Measurements from ENCODE around the gene ADAM8. TPM values are rescaled to one million over a fixed set of nuclear protein-coding genes. Genes with fewer than 3 reads are reported as not detected.

The ADAM8 gene
- total RNA-seq, 5 donors from 2014 or later (not counting 1 experiment from before 2014, with no cell fraction given) = 80.5 to 142 (median 107) TPM

DNA sequence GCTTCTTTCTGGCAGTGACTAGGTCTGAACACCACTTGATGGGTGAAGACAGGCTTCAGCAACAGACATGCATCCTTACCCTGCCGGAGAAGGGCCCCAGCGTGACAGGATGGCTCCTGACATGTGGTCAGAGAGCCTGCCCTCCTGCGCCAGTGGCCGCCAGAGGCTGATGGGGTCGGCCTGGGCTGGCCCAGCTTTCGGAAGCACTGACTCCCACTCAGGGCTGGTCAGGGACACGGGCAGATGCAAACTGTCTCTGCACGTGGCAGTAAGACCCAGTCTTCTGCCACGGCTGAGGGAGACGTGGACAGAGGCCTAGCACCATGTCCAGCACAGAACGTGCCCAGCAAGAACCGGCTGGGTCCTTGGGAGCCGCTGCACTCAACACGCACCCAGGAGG, 21.8 kb upstream of the ADAM8 start:
- Mint-ChIP-seq H3K27me3 (no peaks in the 10 kb centered on the region), H3K4me3 (no peak overlapping the region), H3K27ac (no peak overlapping the region), H3K9me3 (no peaks in the 10 kb centered on the region), H3K36me3 (peaks cover 62% of the 10 kb centered on the region), H3K4me1 (peaks cover 2 to 6% (median 5%) of the 10 kb centered on the region in 3 donors)
- DNase-seq = no peak
- no peaks in the 10 kb centered on the region for H3K27me3 ChIP-seq (replicated peaks in 1 of 2; ENCODE audit: control insufficient read depth in 2 of 2, extremely low read depth in 1 of 2, insufficient read depth in 2 of 2, low read length in 1 of 2)
- H3K4me1 ChIP-seq (ENCODE audit: control insufficient read depth in 1 of 2, extremely low read depth in 1 of 2, insufficient read depth in 2 of 2, low read length in 2 of 2) = peaks cover 0 to 11% of the 10 kb centered on the region in 2 experiments
- CTCF ChIA-PET = no interaction called here
- 96% methylated on average over 14 of the region's 14 CpGs for WGBS (ENCODE audit: insufficient coverage)
- no peak overlapping the region for H3K27ac ChIP-seq (ENCODE audit: low read length)
- no peak for ATAC-seq (replicated peaks in 1 of 4)
- no peaks in the 10 kb centered on the region for H3K9me3 ChIP-seq
- peaks cover 48 to 84% of the 10 kb centered on the region in 2 donors for H3K36me3 ChIP-seq (ENCODE audit: control insufficient read depth in 2 of 2, extremely low read depth in 1 of 2, insufficient read depth in 1 of 2, low read length in 1 of 2)
- H3K4me3 ChIP-seq (ENCODE audit: control insufficient read depth in 1 of 2, extremely low read depth in 1 of 2, low read length in 1 of 2) = no peak overlapping the region
- POLR2A ChIA-PET = no interaction called here

- peaks cover 0 to 5% of the 10 kb centered on the region in 2 experiments for H3K4me1 ChIP-seq (ENCODE audit: control insufficient read depth in 1 of 2, extremely low read depth in 1 of 2, insufficient read depth in 2 of 2, low read length in 2 of 2)
- DNase-seq (no peak), ATAC-seq (replicated peaks in 1 of 4) (no peak)
- WGBS (ENCODE audit: insufficient coverage) = 100% methylated on average over 9 of the region's 10 CpGs
- no peaks in the 10 kb centered on the region for H3K9me3 Mint-ChIP-seq
- H3K4me1 Mint-ChIP-seq = peaks cover 0 to 2% (median 2%) of the 10 kb centered on the region in 3 donors
- no peak overlapping the region for H3K4me3 Mint-ChIP-seq
- no peaks in the 10 kb centered on the region for H3K27me3 Mint-ChIP-seq
- H3K27me3 ChIP-seq (replicated peaks in 1 of 2; ENCODE audit: control insufficient read depth in 2 of 2, extremely low read depth in 1 of 2, insufficient read depth in 2 of 2, low read length in 1 of 2) = no peaks in the 10 kb centered on the region
- H3K27ac ChIP-seq (ENCODE audit: low read length) = no peak overlapping the region
- peaks cover 57% of the 10 kb centered on the region for H3K36me3 Mint-ChIP-seq
- POLR2A ChIA-PET = no interaction called here
- no peaks in the 10 kb centered on the region for H3K9me3 ChIP-seq
- H3K4me3 ChIP-seq (ENCODE audit: control insufficient read depth in 1 of 2, extremely low read depth in 1 of 2, low read length in 1 of 2) = no peak overlapping the region
- H3K36me3 ChIP-seq (ENCODE audit: control insufficient read depth in 2 of 2, extremely low read depth in 1 of 2, insufficient read depth in 1 of 2, low read length in 1 of 2) = peaks cover 55 to 92% of the 10 kb centered on the region in 2 donors
- H3K27ac Mint-ChIP-seq = no peak overlapping the region
- CTCF ChIA-PET = no interaction called here
These were observed 20.8 kb upstream of the ADAM8 start for GRCh38 chr10:133297504-133297903.

- 97% methylated on average over 38 of the region's 42 CpGs for WGBS (ENCODE audit: insufficient coverage)
- Mint-ChIP-seq H3K4me1 (no peaks in the 10 kb centered on the region), H3K4me3 (no peak overlapping the region), H3K27ac (no peak overlapping the region), H3K36me3 (peaks cover 53% of the 10 kb centered on the region), H3K9me3 (no peaks in the 10 kb centered on the region), H3K27me3 (no peaks in the 10 kb centered on the region)
- no peaks in the 10 kb centered on the region for H3K4me1 ChIP-seq (ENCODE audit: control insufficient read depth in 1 of 2, extremely low read depth in 1 of 2, insufficient read depth in 2 of 2, low read length in 2 of 2)
- H3K4me3 ChIP-seq (ENCODE audit: control insufficient read depth in 1 of 2, extremely low read depth in 1 of 2, low read length in 1 of 2) = no peak overlapping the region
- ATAC-seq (replicated peaks in 1 of 4) = no peak
- H3K36me3 ChIP-seq (ENCODE audit: control insufficient read depth in 2 of 2, extremely low read depth in 1 of 2, insufficient read depth in 1 of 2, low read length in 1 of 2) = peaks cover 52 to 86% of the 10 kb centered on the region in 2 donors
- H3K9me3 ChIP-seq = no peaks in the 10 kb centered on the region
- H3K27me3 ChIP-seq (replicated peaks in 1 of 2; ENCODE audit: control insufficient read depth in 2 of 2, extremely low read depth in 1 of 2, insufficient read depth in 2 of 2, low read length in 1 of 2) = no peaks in the 10 kb centered on the region
- POLR2A ChIA-PET = no interaction called here
- H3K27ac ChIP-seq (ENCODE audit: low read length) = no peak overlapping the region
- CTCF ChIA-PET = interaction anchor here in 1 of 2 donors (0.7 kb wide), 1 partner anchor 643 kb away, joined by 4 read pairs; no protein-coding TSS in a partner anchor
- DNase-seq = no peak
These were observed 19.0 kb upstream of the ADAM8 start for GRCh38 chr10:133295426-133296320.

DNA sequence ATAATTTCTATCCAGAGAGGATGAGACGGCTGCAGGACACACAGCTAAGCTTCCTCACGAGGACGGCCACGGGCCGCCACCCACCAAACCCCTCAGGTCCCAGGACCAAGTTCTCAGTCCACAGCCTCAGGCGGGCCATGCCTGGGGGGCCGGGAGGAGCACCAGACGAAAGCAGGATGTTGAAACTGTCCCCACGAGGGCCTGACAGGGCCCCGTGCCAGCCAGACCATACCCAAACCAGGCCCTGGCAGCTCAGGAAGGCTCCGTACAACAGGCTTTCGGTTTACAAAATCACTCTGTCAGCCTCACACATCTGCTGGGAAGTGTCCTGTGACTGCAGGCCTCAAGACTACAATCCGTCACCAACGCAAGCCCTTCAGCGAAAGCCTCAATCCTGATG, 17.5 kb upstream of the ADAM8 start:
- Histone ChIP-seq H3K27ac (ENCODE audit: low read length) (no peak overlapping the region), H3K36me3 (ENCODE audit: control insufficient read depth in 2 of 2, extremely low read depth in 1 of 2, insufficient read depth in 1 of 2, low read length in 1 of 2) (peaks cover 52 to 83% of the 10 kb centered on the region in 2 donors), H3K4me1 (ENCODE audit: control insufficient read depth in 1 of 2, extremely low read depth in 1 of 2, insufficient read depth in 2 of 2, low read length in 2 of 2) (no peaks in the 10 kb centered on the region), H3K9me3 (no peaks in the 10 kb centered on the region), H3K27me3 (replicated peaks in 1 of 2; ENCODE audit: control insufficient read depth in 2 of 2, extremely low read depth in 1 of 2, insufficient read depth in 2 of 2, low read length in 1 of 2) (no peaks in the 10 kb centered on the region), H3K4me3 (ENCODE audit: control insufficient read depth in 1 of 2, extremely low read depth in 1 of 2, low read length in 1 of 2) (no peak overlapping the region)
- Mint-ChIP-seq H3K9me3 (no peaks in the 10 kb centered on the region), H3K36me3 (peaks cover 50% of the 10 kb centered on the region), H3K4me3 (no peak overlapping the region), H3K27ac (no peak overlapping the region), H3K27me3 (no peaks in the 10 kb centered on the region), H3K4me1 (no peaks in the 10 kb centered on the region)
- ATAC-seq (replicated peaks in 1 of 4) = no peak
- 95% methylated on average over 14 of the region's 15 CpGs for WGBS (ENCODE audit: insufficient coverage)
- CTCF ChIA-PET = no interaction called here
- DNase-seq = no peak
- POLR2A ChIA-PET = no interaction called here

- Histone ChIP-seq H3K4me1 (ENCODE audit: control insufficient read depth in 1 of 2, extremely low read depth in 1 of 2, insufficient read depth in 2 of 2, low read length in 2 of 2) (no peaks in the 10 kb centered on the region), H3K4me3 (ENCODE audit: control insufficient read depth in 1 of 2, extremely low read depth in 1 of 2, low read length in 1 of 2) (no peak overlapping the region), H3K27ac (ENCODE audit: low read length) (no peak overlapping the region), H3K27me3 (replicated peaks in 1 of 2; ENCODE audit: control insufficient read depth in 2 of 2, extremely low read depth in 1 of 2, insufficient read depth in 2 of 2, low read length in 1 of 2) (no peaks in the 10 kb centered on the region), H3K36me3 (ENCODE audit: control insufficient read depth in 2 of 2, extremely low read depth in 1 of 2, insufficient read depth in 1 of 2, low read length in 1 of 2) (peaks cover 47 to 83% of the 10 kb centered on the region in 2 donors), H3K9me3 (no peaks in the 10 kb centered on the region)
- H3K4me3 Mint-ChIP-seq = no peak overlapping the region
- H3K27me3 Mint-ChIP-seq = no peaks in the 10 kb centered on the region
- DNase-seq = no peak
- ChIA-PET CTCF (no interaction called here), POLR2A (no interaction called here)
- no peaks in the 10 kb centered on the region for H3K9me3 Mint-ChIP-seq
- WGBS (ENCODE audit: insufficient coverage) = 96% methylated on average over 8 of the region's 10 CpGs
- no peak overlapping the region for H3K27ac Mint-ChIP-seq
- no peak for ATAC-seq (replicated peaks in 1 of 4)
- H3K4me1 Mint-ChIP-seq = no peaks in the 10 kb centered on the region
- peaks cover 50% of the 10 kb centered on the region for H3K36me3 Mint-ChIP-seq
These were observed 17.1 kb upstream of the ADAM8 start for GRCh38 chr10:133293810-133294119.

GRCh38 chr10:133292919-133293809, 16.5 kb upstream of the ADAM8 start:
- ATAC-seq (replicated peaks in 1 of 4) (no peak), DNase-seq (no peak)
- WGBS (ENCODE audit: insufficient coverage) = 95% methylated on average over 38 of the region's 38 CpGs
- H3K4me3 ChIP-seq (ENCODE audit: control insufficient read depth in 1 of 2, extremely low read depth in 1 of 2, low read length in 1 of 2) = no peak overlapping the region
- no peaks in the 10 kb centered on the region for H3K9me3 ChIP-seq
- POLR2A ChIA-PET = no interaction called here
- no peak overlapping the region for H3K4me3 Mint-ChIP-seq
- H3K36me3 ChIP-seq (ENCODE audit: control insufficient read depth in 2 of 2, extremely low read depth in 1 of 2, insufficient read depth in 1 of 2, low read length in 1 of 2) = peaks cover 45 to 81% of the 10 kb centered on the region in 2 donors
- no peaks in the 10 kb centered on the region for H3K4me1 ChIP-seq (ENCODE audit: control insufficient read depth in 1 of 2, extremely low read depth in 1 of 2, insufficient read depth in 2 of 2, low read length in 2 of 2)
- H3K4me1 Mint-ChIP-seq = no peaks in the 10 kb centered on the region
- peaks cover 46% of the 10 kb centered on the region for H3K36me3 Mint-ChIP-seq
- no peaks in the 10 kb centered on the region for H3K9me3 Mint-ChIP-seq
- no peaks in the 10 kb centered on the region for H3K27me3 ChIP-seq (replicated peaks in 1 of 2; ENCODE audit: control insufficient read depth in 2 of 2, extremely low read depth in 1 of 2, insufficient read depth in 2 of 2, low read length in 1 of 2)
- H3K27ac Mint-ChIP-seq = no peak overlapping the region
- H3K27me3 Mint-ChIP-seq = no peaks in the 10 kb centered on the region
- CTCF ChIA-PET = no interaction called here
- H3K27ac ChIP-seq (ENCODE audit: low read length) = no peak overlapping the region

Data from T-cell (primary cell).